ENCODE data around the gene ZBTB16.

DNA sequence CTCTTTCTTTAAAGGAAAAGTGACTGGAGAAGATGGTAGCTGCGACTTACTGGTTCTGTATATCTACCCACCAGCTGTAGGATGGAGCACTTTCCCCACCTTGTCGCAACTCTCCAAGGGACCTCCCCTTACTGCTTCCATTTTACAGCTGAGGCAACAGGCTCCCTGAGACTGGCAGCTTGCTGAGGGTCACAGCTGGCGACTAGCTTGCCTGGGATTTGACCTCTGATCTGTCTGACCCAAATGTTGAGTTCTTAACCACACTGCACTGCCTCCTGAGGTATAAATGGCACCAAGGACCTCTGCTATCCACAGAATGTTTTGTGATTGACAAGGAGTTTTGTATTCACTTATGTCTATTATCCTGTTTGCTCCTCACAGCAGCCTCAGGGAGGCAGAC, 121.7 kb downstream of the ZBTB16 start:
- TF ChIP-seq CTCF (IDR thresholded peaks at IDR 0.05; ENCODE audit: low read length) (no peak), EZH2 (optimal IDR thresholded peaks at IDR 0.05; ENCODE audit: low read depth, low read length) (no peak)

Measured in MM.1S (cell line).